HepG2 (cell line): ENCODE data around the gene IL1RL1. TPM values are rescaled to one million over a fixed set of nuclear protein-coding genes. Genes with fewer than 3 reads are reported as not detected.

Experiments
- ATAC-seq: fragments of 200-7000 bp; cut with Tn5 transposase; 3 replicates; pipeline ENCODE4 v1.9.1; 2020; ENCODE audit warnings: mild to moderate bottlenecking, moderate library complexity
- BruUV-seq: library from RNA; stranded (reverse); fragments of 400-500 nt; replicated peaks from 2 replicates; lab custom pipeline; 2021; lab: Mats Ljungman, UMichigan
- CTCF ChIA-PET: fragments of 300-600 bp; formaldehyde crosslinking; extraction: SDS; loops from one replicate; lab custom pipeline; 2021; ENCODE audit warnings: low total read pairs, inconsistent platforms, low intra/inter-chr PET ratio; lab: Yijun Ruan, JAX
- POLR2A ChIA-PET: fragments of 350-600 bp; sonication (Branson Sonifier 250); formaldehyde crosslinking; loops from one replicate; lab custom pipeline; 2020; ENCODE audit warnings: antibody characterized with exemption, inconsistent platforms; lab: Yijun Ruan, JAX
- DNase-seq: peaks from one replicate; pipeline ENCODE4 v3.0.0-alpha.2; 2015; ENCODE audit warnings: low spot score
- FAIRE-seq: peaks from 3 replicates; lab custom pipeline; 2011; peaks lifted over from hg19 to GRCh38; lab: Jason Lieb, UNC
- H2AFZ ChIP-seq: one replicate; pipeline ENCODE4 v1.6.1; 2011; ENCODE audit warnings: low read length, inconsistent platforms
- H3K27ac ChIP-seq: fragments of 300-600 bp; 3 replicates; pipeline ENCODE4 v1.8.0; 2011; ENCODE audit warnings: mixed run types, mild to moderate bottlenecking, mixed read lengths, low read length, inconsistent platforms; ENCODE audit not compliant: insufficient read depth; ENCODE audit errors: extremely low read length
- H3K27me3 ChIP-seq, 2 experiments: fragments of 200-600 bp in 1 of 2; 2 replicates in 1 of 2; 3 replicates in 1 of 2; pipeline versions ENCODE4 v1.6.0 to v1.8.0; 2011; ENCODE audit warnings: low read length in 2 of 2, mild to moderate bottlenecking in 2 of 2, moderate library complexity in 2 of 2, inconsistent platforms in 1 of 2; ENCODE audit not compliant: insufficient read depth in 2 of 2, control insufficient read depth in 1 of 2
- H3K36me3 ChIP-seq, 2 experiments: fragments of 200-600 bp in 1 of 2; replicated peaks in 1 of 2; 2 replicates in 1 of 2; 3 replicates in 1 of 2; pipeline versions ENCODE4 v1.5.1 to v1.8.0; 2011; ENCODE audit warnings: low read length in 2 of 2, inconsistent platforms in 1 of 2; ENCODE audit not compliant: insufficient read depth in 2 of 2, control insufficient read depth in 1 of 2
- H3K4me1 ChIP-seq: 2 replicates; pipeline ENCODE4 v1.5.1; 2012; ENCODE audit warnings: low read length, inconsistent platforms; ENCODE audit not compliant: insufficient read depth
- H3K4me2 ChIP-seq: 2 replicates; pipeline ENCODE4 v1.6.0; 2011; ENCODE audit warnings: low read depth, low read length, inconsistent platforms
- H3K4me3 ChIP-seq, 3 experiments: fragments of 200-600 bp in 1 of 3; sonication (generic), shearing (Covaris generic) in 1 of 3; replicated peaks in 1 of 3; 2 replicates each; pipeline ENCODE4 v1.5.1; 2011 to 2016; ENCODE audit warnings: low read length in 3 of 3, inconsistent platforms in 2 of 3, low read depth in 2 of 3, mild to moderate bottlenecking in 2 of 3, control low read depth in 1 of 3, mixed read lengths in 1 of 3; ENCODE audit not compliant: insufficient read depth in 1 of 3
- H3K79me2 ChIP-seq: one replicate; pipeline ENCODE4 v1.6.1; 2011; ENCODE audit warnings: low read length, inconsistent platforms; ENCODE audit not compliant: insufficient read depth
- H3K9ac ChIP-seq: 2 replicates; pipeline ENCODE4 v1.6.0; 2011; ENCODE audit warnings: mild to moderate bottlenecking, low read depth, low read length, inconsistent platforms; ENCODE audit not compliant: insufficient read depth
- H3K9me3 ChIP-seq: 2 replicates; pipeline ENCODE4 v1.5.1; 2012; ENCODE audit warnings: mild to moderate bottlenecking, low read length
- H4K20me1 ChIP-seq: 2 replicates; pipeline ENCODE4 v1.6.0; 2011; ENCODE audit warnings: inconsistent platforms, mild to moderate bottlenecking, low read length, moderate library complexity; ENCODE audit not compliant: insufficient read depth
- CBX2 ChIP-seq, 2 experiments: fragments of 200-600 bp in 1 of 2; sonication (generic); formaldehyde crosslinking in 1 of 2; IDR thresholded peaks; 2 replicates each; pipeline versions ENCODE4 v1.7.0 to v1.8.1; 2018 to 2022; ENCODE audit warnings: low read depth in 2 of 2, low read length in 1 of 2, mild to moderate bottlenecking in 1 of 2, missing genetic modification reagents in 1 of 2
- CC2D1A ChIP-seq: sonication (generic); formaldehyde crosslinking; IDR thresholded peaks from 2 replicates; pipeline ENCODE4 v1.8.1; 2023; ENCODE audit warnings: mild to moderate bottlenecking, missing genetic modification reagents
- ERF ChIP-seq: IDR thresholded peaks from 2 replicates; pipeline ENCODE4 v1.6.1; 2018; ENCODE audit warnings: missing biosample characterization, missing genetic modification reagents
- FOSL1 ChIP-seq: sonication (generic); formaldehyde crosslinking; IDR thresholded peaks from 2 replicates; pipeline ENCODE4 v1.9.0; 2021; ENCODE audit warnings: missing genetic modification reagents, borderline replicate concordance
- GZF1 ChIP-seq: sonication (generic); formaldehyde crosslinking; IDR thresholded peaks from 2 replicates; pipeline ENCODE4 v1.5.1; 2020; ENCODE audit warnings: mild to moderate bottlenecking, missing genetic modification reagents
- KLF6 ChIP-seq: IDR thresholded peaks from 2 replicates; pipeline ENCODE4 v1.8.0; 2016; ENCODE audit warnings: missing biosample characterization, missing genetic modification reagents
- MAF1 ChIP-seq: sonication (generic); formaldehyde crosslinking; IDR thresholded peaks from 2 replicates; pipeline ENCODE4 v1.5.0; 2020; ENCODE audit warnings: missing genetic modification reagents, borderline replicate concordance
- RARA ChIP-seq: IDR thresholded peaks from 2 replicates; pipeline ENCODE4 v1.6.1; 2016; ENCODE audit warnings: missing genetic modification reagents, missing compliant biosample characterization
- ZNF383 ChIP-seq: sonication (generic); formaldehyde crosslinking; IDR thresholded peaks from 2 replicates; pipeline ENCODE4 v1.4.0; 2020; ENCODE audit warnings: missing genetic modification reagents, mild to moderate bottlenecking, borderline replicate concordance
- ZNF441 ChIP-seq: sonication (generic); formaldehyde crosslinking; IDR thresholded peaks from 2 replicates; pipeline ENCODE4 v1.7.0; 2021; ENCODE audit warnings: missing genetic modification reagents, borderline replicate concordance
- ZUFSP ChIP-seq: sonication (generic); formaldehyde crosslinking; IDR thresholded peaks from 2 replicates; pipeline ENCODE4 v1.9.0; 2021; ENCODE audit warnings: missing genetic modification reagents, mild to moderate bottlenecking, borderline replicate concordance
- WGBS: methylation state at CpG from one replicate; pipeline ENCODE4 v1.1.6; 2017; ENCODE audit warnings: low lambda C conversion rate; 5-methylcytosine and 5-hydroxymethylcytosine counted together
- in situ Hi-C: cut with HindIII; loops from 2 replicates; pipeline ENCODE4 v1.10.0; 2017; ENCODE audit warnings: low pct_unique_long_range_greater_than_20kb; ENCODE audit not compliant: extremely low pct_ligation_motif_present
- intact Hi-C: fragments of 100-400 bp; cut with micrococcal nuclease; formaldehyde crosslinking; loops from one replicate; pipeline ENCODE4 v1.10.0; 2022; ENCODE audit not compliant: unreplicated experiment
- polyA plus RNA-seq, 8 experiments: library from polyadenylated mRNA; depleted of rRNA in 3 of 8; stranded (reverse) in 7 of 8; unstranded in 1 of 8; fragments of >200 nt; fragmentation: Illumina TruSeq in 4 of 8; extraction: Trizol in 4 of 8; gene quantifications; 2 replicates each; pipeline versions ENCODE4 v1.2.1 to v1.2.3, GENCODE V29; 2011 to 2016; ENCODE audit warnings: low read depth in 4 of 8, missing spikeins in 1 of 8, mixed read lengths in 1 of 8; ENCODE audit not compliant: insufficient read depth in 1 of 8
- total RNA-seq, 5 experiments: library from RNA; depleted of rRNA; stranded (reverse); fragments of >200 nt; fragmentation: Illumina TruSeq; extraction: Trizol; gene quantifications; 2 replicates each; pipeline ENCODE4 v1.2.3, GENCODE V29; 2016; ENCODE audit warnings: low read depth in 1 of 5

IL1RL1 gene
- total and polyA plus RNA-seq, 2 of the 13 experiments (the other 11 are each of a cell fraction or from before 2014, with no cell fraction given): 0.02 to 0.03 TPM

- 3% methylated on average over 6 of the region's 6 CpGs for WGBS
- TF ChIP-seq RARA (0 out of 2 replicates have a peak, but pooled peaks have one; percentile 29), KLF6 (CRISPR knock-in tag) (no peak)
- FAIRE-seq (no peak), ATAC-seq (peak; percentile 52; the same call in 2 of the 3 replicates), DNase-seq (no peak)
- H3K27ac ChIP-seq: no peak overlapping the region
- H4K20me1 ChIP-seq: no peaks in the 10 kb centered on the region
- no peaks in the 10 kb centered on the region for H3K9me3 ChIP-seq
- H3K36me3 ChIP-seq: no peaks in the 10 kb centered on the region
- no TSS peak for BruUV-seq
- no peak overlapping the region for H2AFZ ChIP-seq
- intact Hi-C loops (no loop called here), in situ Hi-C loops (no loop called here)
- H3K4me3 ChIP-seq: no peak overlapping the region
- H3K4me2 ChIP-seq: no peak overlapping the region
- no peaks in the 10 kb centered on the region for H3K4me1 ChIP-seq
- CTCF ChIA-PET: no interaction called here
- POLR2A ChIA-PET: no interaction called here
- no peak overlapping the region for H3K9ac ChIP-seq
- H3K79me2 ChIP-seq: no peaks in the 10 kb centered on the region
- peaks cover 0 to 26% of the 10 kb centered on the region in 2 experiments; a peak in 3 of 5 replicates for H3K27me3 ChIP-seq
These were observed 43.6 kb upstream of the IL1RL1 start for GRCh38 chr2:102267774-102268173.

- Histone ChIP-seq H4K20me1 (no peaks in the 10 kb centered on the region), H3K9me3 (no peaks in the 10 kb centered on the region), H3K4me3 (no peak overlapping the region), H3K4me2 (no peak overlapping the region), H3K36me3 (no peaks in the 10 kb centered on the region), H3K27ac (no peak overlapping the region), H3K27me3 (peaks cover 0 to 25% of the 10 kb centered on the region in 2 experiments; a peak in 3 of 5 replicates), H3K79me2 (no peaks in the 10 kb centered on the region), H3K4me1 (no peaks in the 10 kb centered on the region), H2AFZ (no peak overlapping the region), H3K9ac (no peak overlapping the region)
- 69% methylated on average over 4 of the region's 4 CpGs for WGBS
- ChIA-PET CTCF (no interaction called here), POLR2A (no interaction called here)
- intact Hi-C loops (no loop called here), in situ Hi-C loops (no loop called here)
- FAIRE-seq: no peak
- TF ChIP-seq ZNF383 (CRISPR knock-in tag) (no peak), GZF1 (CRISPR knock-in tag) (no peak), MAF1 (CRISPR knock-in tag) (no peak), CBX2 (IDR thresholded peaks at IDR 0.05; ENCODE audit: low read depth, low read length) (no peak), CBX2 (CRISPR knock-in tag; IDR thresholded peaks at IDR 0.05; ENCODE audit: low read depth) (no peak), ERF (CRISPR knock-in tag) (no peak), ZNF441 (CRISPR knock-in tag) (no peak), ZUFSP (CRISPR knock-in tag) (no peak), FOSL1 (CRISPR knock-in tag) (no peak), CC2D1A (CRISPR knock-in tag) (no peak)
- BruUV-seq: no TSS peak
- DNase-seq: no peak
- ATAC-seq: no peak
These were observed 42.7 kb upstream of the IL1RL1 start for GRCh38 chr2:102268510-102269199.
